Lower lobe of right lung (tissue), 2 donors: ENCODE data around the gene PBXIP1. TPM values are rescaled to one million over a fixed set of nuclear protein-coding genes. Genes with fewer than 3 reads are reported as not detected.

Experiments
- ATAC-seq, 2 donors: fragments of 200-7000 bp; cut with Tn5 transposase; one replicate each; pipeline ENCODE4 v1.9.1; 2020 to 2022; ENCODE audit warnings: mild to moderate bottlenecking in 2 of 2, moderate library complexity in 2 of 2
- DNase-seq: peaks from one replicate; pipeline ENCODE4 v3.0.0-alpha.2; 2020
- H3K27ac ChIP-seq: fragments of 200-600 bp; one replicate; pipeline ENCODE4 v1.8.0; 2022
- H3K27me3 ChIP-seq: fragments of 200-600 bp; one replicate; pipeline ENCODE4 v1.8.0; 2022; ENCODE audit warnings: low read depth
- H3K36me3 ChIP-seq: fragments of 200-600 bp; one replicate; pipeline ENCODE4 v1.8.0; 2022; ENCODE audit warnings: mild to moderate bottlenecking
- H3K4me1 ChIP-seq: fragments of 200-600 bp; one replicate; pipeline ENCODE4 v1.8.0; 2022
- H3K4me3 ChIP-seq: fragments of 200-600 bp; one replicate; pipeline ENCODE4 v1.8.0; 2022; ENCODE audit warnings: mild to moderate bottlenecking
- H3K9me3 ChIP-seq: fragments of 200-600 bp; one replicate; pipeline ENCODE4 v1.8.0; 2022
- CTCF ChIP-seq: fragments of 200-600 bp; IDR thresholded peaks from one replicate; pipeline ENCODE4 v1.8.0; 2022; ENCODE audit warnings: antibody characterized with exemption, mild to moderate bottlenecking
- intact Hi-C: fragments of 100-400 bp; cut with DNase I; formaldehyde crosslinking; loops from one replicate; pipeline ENCODE4 v1.11.0; 2022
- total RNA-seq: library from RNA; stranded (reverse); fragmentation: NEBNext Ultra II Directional; extraction: Animal tissue kit (Norgen Biotek cat#: 25700); gene quantifications from one replicate; pipeline ENCODE4 v1.2.1, GENCODE V29; 2021
- donor health status: DM: no; HTN: yes; CAD: no; lungs with severe emphysema.

The PBXIP1 gene
- total RNA-seq, 1 donor from 2014 or later, result 68.1 TPM

- H3K4me3 ChIP-seq, result peak overlapping the region; percentile 83
- H3K9me3 ChIP-seq, result no peaks in the 10 kb centered on the region
- TF ChIP-seq CTCF, result no peak
- intact Hi-C loops, result no loop called here
- ATAC-seq (peak; percentile 33 to 49), DNase-seq (peak; percentile 82)
- no peaks in the 10 kb centered on the region for H3K27me3 ChIP-seq
- peaks cover 15% of the 10 kb centered on the region for H3K36me3 ChIP-seq
- H3K4me1 ChIP-seq, result peaks cover 63% of the 10 kb centered on the region
- peak overlapping the region; percentile 98 for H3K27ac ChIP-seq
Observed at GRCh38 chr1:154972517-154973343, 16.8 kb upstream of the PBXIP1 start.

GRCh38 chr1:154972213-154972516 is 16.3 kb upstream of the PBXIP1 start:
- Histone ChIP-seq H3K27me3 (no peaks in the 10 kb centered on the region), H3K4me1 (peaks cover 68% of the 10 kb centered on the region), H3K27ac (peak overlapping the region; percentile 98), H3K9me3 (no peaks in the 10 kb centered on the region), H3K36me3 (peaks cover 21% of the 10 kb centered on the region), H3K4me3 (peak overlapping the region; percentile 83)
- TF ChIP-seq CTCF, result no peak
- intact Hi-C loops, result no loop called here
- no peak for DNase-seq
- ATAC-seq, result no peak

- H3K4me1 ChIP-seq, result peaks cover 71% of the 10 kb centered on the region
- DNase-seq (no peak), ATAC-seq (no peak)
- H3K27me3 ChIP-seq, result no peaks in the 10 kb centered on the region
- H3K36me3 ChIP-seq, result peaks cover 27% of the 10 kb centered on the region
- H3K9me3 ChIP-seq, result no peaks in the 10 kb centered on the region
- no peak for TF ChIP-seq CTCF
- H3K4me3 ChIP-seq, result peak overlapping the region; percentile 83
- intact Hi-C loops, result no loop called here
- peak overlapping the region; percentile 98 for H3K27ac ChIP-seq
Observed at GRCh38 chr1:154971341-154971998, 15.6 kb upstream of the PBXIP1 start.

- intact Hi-C loops, result no loop called here
- peak; percentile 35 to 50 for ATAC-seq
- Histone ChIP-seq H3K4me1 (peaks cover 64% of the 10 kb centered on the region), H3K27me3 (no peaks in the 10 kb centered on the region), H3K9me3 (no peaks in the 10 kb centered on the region), H3K36me3 (peaks cover 34% of the 10 kb centered on the region), H3K27ac (peak within 1 kb of the TSS; percentile 98), H3K4me3 (peak within 1 kb of the TSS; percentile 83)
- DNase-seq, result peak; percentile 86
- no peak for TF ChIP-seq CTCF
Observed at GRCh38 chr1:154970631-154971340, 14.9 kb upstream of the PBXIP1 start, which contains the start of gene SHC1. TSS of gene SHC1 (minus strand) at chr1:154970747. CDS start at chr1:154970526, 221 bp downstream.

GRCh38 chr1:154969860-154970452 is 14.1 kb upstream of the PBXIP1 start:
- no peak for DNase-seq
- Histone ChIP-seq H3K27me3 (no peaks in the 10 kb centered on the region), H3K36me3 (peaks cover 43% of the 10 kb centered on the region), H3K27ac (peak overlapping the region; percentile 98), H3K4me1 (peaks cover 64% of the 10 kb centered on the region), H3K4me3 (peak overlapping the region; percentile 53), H3K9me3 (no peaks in the 10 kb centered on the region)
- no peak for TF ChIP-seq CTCF
- ATAC-seq, result no peak
- intact Hi-C loops, result no loop called here
